HG02938 (cell line): ENCODE measurements around the gene LDLRAP1.
"Not testable (repeated sequence)": the region's sequence is repeated elsewhere in the genome, so short reads cannot be mapped to it uniquely, and the experiment has no call there.

ENCODE experiments used
- ATAC-seq: cut with Tn5 transposase; IDR thresholded peaks from one replicate; pipeline ENCODE4 v1.9.1; 2021; ENCODE audit warnings: mild to moderate bottlenecking, moderate library complexity; ENCODE audit not compliant: unreplicated experiment

LDLRAP1 gene

GRCh38 chr1:25573591-25573930 is 30.2 kb downstream of the LDLRAP1 start:
- ATAC-seq: no peak

- ATAC-seq: no peak
These were observed 30.6 kb downstream of the LDLRAP1 start for GRCh38 chr1:25573961-25574360.

DNA sequence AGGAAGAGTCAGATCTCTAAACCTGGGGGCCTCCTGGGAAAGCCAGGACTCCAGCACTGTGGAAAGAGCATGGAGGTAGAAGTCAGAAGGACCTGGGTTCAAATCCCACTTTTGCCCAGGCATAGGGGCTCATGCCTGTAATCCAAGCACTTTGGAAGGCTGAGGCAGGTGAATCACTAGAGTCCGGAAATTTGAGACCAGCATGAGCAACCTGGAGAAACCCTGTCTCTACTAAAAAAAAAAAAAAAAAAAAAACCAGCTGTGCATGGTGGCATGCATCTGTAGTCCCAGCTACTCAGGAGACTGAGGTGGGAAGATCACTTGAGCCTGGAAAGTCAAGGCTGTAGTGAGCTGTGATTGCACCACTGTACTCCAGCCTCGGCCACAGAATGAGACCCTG is 31.8 kb downstream of the LDLRAP1 start:
- no peak for ATAC-seq

DNA sequence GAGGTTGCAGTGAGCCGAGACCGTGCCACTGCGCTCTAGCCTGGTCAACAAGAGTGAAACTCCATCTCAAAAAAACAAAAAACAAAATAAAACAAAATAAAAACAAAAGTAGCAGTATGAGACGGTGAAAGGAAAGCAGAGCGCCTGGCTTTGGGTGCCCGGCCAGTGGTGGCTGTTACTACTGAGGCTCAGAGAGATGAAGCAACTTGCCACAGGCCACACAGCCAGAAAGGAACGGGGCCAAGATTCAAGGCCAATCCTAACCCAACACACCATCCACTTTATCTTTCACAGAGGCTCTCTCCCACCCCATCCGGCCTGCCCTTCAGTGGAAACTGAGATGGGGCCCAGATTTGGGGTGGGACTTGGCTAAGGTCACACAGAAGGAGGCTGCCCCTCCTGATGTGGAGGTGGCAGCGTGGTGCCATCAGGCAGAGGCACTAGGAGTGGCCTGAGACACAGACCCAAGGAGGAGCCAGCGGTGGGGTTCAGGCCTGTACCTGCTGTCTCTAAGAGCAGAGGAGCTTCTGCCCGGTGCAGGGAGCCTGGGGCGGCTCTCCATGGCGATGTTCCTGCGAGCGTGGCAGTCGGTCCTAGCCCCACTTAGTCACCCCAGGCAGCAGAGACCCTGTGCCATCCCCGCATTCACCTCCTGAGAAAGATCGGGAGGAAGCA is 33.2 kb downstream of the LDLRAP1 start:
- no peak for ATAC-seq

DNA sequence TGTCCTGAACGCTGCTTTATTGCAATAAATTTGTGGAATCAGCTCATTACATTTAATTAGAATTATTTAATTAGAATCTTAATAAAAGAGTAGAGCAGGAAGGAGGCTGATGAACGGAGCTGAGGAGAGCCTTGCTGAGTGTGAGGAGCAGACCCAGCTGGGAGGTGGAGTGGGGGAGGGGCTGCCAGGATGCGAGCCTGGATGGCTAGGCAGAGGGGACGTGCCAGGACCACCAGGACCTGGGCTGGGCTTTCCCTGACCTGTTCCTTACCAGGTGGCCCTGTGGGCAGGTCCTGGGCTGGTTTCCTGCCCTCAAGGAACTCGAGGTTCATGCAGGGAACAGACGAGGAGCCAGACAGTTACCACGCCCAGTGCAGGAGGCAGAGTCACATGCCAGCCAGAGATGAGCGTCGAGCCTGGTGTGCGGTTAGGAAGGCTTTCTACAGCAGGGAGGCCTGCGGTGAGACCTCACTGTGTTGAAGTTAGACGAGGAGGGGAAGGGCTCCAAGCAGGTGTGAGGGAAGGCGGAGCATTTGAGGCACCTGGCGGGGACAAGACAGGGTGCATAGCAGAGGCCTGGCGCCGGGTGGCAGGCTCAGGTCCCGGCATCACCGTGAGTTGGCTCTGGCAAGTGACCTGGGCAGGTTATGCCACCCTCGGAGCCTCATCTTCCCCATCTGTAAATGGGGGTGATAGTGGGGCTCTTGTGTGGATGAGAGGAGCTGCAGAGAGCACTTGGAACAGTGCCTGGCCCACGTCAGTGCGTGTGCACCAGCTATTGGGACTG is 33.9 kb downstream of the LDLRAP1 start:
- no peak for ATAC-seq

DNA sequence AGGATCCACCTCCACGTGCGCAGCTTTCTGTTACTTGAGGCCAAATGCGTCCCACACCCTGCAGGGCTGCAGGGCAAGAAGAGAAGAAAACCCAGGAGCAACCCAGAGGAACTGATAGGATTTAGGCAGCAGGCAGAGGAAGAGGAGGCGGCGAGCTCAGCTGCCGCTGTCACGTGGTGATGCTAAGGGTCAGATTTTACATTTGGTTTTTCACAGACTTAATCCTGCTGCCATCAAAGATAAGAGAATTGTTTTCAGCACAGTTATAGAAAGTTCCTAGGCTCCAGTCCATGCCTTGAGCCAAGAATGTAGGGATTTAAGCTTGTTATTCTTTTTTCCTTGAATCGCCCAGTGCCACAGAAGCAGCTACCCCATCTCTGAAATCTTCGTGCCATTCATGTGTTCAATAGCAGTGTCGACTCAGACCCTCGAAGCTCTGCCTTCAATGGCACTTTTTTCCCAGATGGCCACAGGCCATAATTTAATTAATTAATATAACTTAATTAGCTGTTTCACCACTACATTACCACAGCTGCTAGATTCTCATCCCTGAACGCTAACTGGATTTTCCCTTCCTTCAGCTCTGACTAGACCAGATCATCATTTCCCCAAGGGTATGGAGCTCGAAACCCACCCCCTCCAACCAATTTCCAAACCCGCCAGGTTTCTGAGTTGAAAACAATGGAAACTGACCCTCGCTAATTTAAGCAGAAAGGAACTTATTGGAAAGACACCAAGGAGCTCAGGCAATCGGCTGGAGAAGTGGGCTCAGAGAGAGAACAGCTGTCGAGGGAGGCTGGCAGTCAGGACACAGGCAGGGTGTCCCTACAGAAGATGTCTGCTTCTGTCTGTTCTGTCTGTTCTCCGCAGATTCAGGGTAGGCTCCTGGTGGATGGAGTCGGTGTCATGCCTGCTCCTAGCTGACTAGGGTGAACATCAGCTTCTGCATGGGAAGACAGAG is 36.2 kb downstream of the LDLRAP1 start:
- no peak for ATAC-seq

DNA sequence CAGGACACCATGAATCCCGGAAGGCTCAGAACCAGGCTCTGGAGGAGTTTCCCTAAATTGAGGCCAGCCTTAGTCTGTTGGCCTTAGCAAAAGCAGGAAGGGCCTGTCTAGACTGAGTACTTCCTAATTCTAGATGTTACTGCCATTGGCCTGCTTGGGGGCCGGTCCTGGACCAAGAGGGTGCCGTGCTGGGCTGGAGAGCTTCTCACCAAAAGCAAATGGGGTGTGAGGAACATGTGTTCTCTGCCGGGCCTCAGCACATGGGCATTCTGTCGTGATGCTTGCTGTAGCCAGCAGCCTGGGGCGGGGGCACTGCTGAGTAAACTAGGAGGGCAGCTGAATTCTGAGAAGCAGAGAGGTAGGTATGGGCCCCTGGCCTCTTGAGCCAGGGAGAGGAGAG is 37.5 kb downstream of the LDLRAP1 start:
- no peak for ATAC-seq

DNA sequence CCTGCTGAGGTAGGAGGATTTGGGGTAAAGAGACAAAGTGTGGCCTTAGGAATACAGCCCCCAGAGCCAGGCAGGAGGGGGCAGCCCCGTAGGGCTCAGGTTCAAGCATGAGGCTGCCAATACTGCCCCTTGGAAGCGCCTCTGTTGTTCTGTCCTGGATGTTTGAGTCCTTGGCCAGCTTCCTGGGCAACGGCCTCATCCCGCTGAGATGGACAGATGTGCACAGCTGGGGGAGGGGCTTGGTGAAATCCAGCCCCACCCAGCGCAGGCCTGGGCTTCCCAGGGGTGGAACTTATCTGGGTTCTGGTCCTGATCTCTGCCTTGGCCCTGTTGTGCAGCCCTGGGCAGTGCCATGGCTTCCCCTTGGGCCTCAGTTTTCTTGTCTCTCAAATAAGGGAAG is 38.4 kb downstream of the LDLRAP1 start:
- ATAC-seq: no peak

DNA sequence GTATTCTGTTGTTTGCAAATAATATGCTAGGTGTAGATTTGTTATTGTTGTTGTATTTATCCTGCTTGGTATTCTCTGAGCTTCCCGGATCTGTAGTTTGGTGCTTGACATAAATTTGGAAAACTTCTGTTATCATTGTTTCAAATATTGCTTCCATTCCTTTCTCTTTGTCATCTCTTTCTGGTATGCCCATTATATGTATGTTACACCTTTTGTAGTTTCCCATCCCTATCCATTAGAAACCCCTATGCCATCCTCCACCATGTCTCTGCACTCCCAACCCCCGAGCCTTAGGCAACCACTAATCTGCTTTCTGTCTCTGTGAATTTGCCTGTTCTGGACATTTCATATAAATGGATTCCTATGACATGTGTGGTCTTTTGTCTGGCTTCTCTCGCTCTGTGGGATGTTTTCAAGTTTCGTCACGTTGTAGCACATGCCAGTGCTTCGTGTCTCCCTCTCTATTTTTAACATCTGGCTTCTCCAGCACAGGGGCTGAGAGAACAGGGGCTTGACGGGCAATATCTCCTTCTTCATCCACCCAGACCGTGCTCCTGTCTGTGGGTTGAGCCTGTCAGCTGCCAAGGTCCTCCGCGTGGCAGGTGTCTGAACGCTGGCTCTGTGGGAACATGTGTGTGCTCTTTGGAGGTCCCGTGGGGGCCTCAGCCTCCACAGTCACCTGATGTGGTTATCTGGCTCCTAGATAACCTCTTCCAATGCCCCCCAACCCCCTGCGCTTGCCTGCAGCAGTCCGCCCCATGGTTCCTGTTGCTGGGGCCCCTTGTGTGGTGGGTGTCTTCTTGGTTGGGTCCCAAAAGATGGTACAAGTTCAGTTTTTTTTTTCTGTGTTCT is 40.3 kb downstream of the LDLRAP1 start:
- no peak for ATAC-seq

DNA sequence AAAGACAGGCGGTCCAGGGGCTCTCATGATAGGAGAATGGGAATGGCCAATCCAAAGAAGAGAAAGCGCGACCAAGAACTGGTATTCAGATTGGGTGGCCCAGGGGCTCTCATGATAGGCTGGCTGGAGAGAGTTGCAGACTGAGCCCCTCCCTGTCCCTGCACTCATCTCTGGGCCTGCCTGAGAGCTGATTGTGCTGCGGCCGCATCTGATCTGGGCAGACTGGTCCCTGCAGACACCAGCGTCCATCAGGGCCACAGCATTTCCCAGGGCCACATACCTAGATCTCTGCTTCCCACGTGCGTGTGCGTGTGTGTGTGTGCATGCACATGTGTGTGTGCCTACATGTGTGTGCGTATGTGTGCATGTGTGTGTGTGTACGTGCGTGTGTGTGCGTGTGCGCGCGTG is 42.8 kb downstream of the LDLRAP1 start:
- ATAC-seq: no peak

GRCh38 chr1:25587290-25587689 is 43.9 kb downstream of the LDLRAP1 start:
- no peak for ATAC-seq

DNA sequence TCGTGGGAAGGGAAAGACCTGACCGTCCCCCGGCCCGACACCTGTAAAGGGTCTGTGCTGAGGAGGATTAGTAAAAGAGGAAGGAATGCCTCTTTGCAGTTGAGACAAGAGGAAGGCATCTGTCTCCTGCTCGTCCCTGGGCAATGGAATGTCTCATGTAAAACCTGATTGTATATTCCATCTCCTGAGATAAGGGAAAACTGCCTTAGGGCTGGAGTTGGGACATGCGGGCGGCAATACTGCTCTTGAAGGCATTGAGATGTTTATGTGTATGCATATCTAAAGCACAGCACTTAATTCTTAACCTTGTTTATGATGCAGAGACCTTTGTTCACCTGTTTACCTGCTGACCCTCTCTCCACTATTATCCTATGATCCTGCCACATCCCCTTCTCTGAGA is 44.8 kb downstream of the LDLRAP1 start:
- not testable (repeated sequence) for ATAC-seq

DNA sequence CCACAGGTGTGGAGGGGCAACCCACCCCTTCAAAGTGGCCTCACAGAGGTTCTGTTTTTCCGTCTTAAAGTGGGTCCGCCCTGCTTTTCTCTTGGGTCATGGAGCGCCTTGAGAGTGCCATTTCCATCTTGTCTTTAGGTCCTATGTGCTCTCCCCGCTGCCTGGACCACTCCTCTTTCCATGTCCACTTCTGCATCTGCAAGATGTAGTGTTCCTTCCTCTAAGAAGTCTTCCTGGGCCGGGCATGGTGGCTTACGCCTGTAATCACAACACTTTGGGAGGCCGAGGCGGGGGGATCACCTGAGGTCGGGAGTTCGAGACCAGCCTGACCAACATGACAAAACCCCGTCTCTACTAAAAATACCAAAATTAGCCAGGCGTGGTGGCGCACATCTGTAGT is 45.4 kb downstream of the LDLRAP1 start:
- ATAC-seq: not testable (repeated sequence)

- no peak for ATAC-seq
These were observed 46.9 kb downstream of the LDLRAP1 start for GRCh38 chr1:25590096-25590824.

GRCh38 chr1:25593861-25594260 is 50.5 kb downstream of the LDLRAP1 start:
- no peak for ATAC-seq

GRCh38 chr1:25594971-25595370 is 51.6 kb downstream of the LDLRAP1 start:
- no peak for ATAC-seq

DNA sequence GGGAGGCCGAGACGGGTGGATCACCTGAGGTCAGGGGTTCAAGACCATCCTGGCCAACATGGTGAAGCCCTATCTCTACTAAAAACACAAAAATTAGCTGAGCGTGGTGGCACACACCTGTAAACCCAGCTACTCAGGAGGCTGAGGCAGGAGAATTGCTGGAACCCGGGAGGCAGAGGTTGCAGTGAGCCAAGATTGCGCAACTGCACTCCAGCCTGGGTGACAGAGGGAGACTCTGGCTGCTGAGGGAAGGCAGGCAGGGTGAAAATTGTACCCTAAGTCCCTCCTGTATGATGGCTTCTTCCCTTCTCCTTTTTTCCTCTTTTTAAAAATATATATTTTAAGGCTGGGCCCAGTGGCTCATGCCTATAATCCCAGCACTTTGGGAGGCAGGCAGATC is 53.2 kb downstream of the LDLRAP1 start:
- not testable (repeated sequence) for ATAC-seq

- ATAC-seq: no peak
These were observed 55.5 kb downstream of the LDLRAP1 start for GRCh38 chr1:25598879-25599278.

DNA sequence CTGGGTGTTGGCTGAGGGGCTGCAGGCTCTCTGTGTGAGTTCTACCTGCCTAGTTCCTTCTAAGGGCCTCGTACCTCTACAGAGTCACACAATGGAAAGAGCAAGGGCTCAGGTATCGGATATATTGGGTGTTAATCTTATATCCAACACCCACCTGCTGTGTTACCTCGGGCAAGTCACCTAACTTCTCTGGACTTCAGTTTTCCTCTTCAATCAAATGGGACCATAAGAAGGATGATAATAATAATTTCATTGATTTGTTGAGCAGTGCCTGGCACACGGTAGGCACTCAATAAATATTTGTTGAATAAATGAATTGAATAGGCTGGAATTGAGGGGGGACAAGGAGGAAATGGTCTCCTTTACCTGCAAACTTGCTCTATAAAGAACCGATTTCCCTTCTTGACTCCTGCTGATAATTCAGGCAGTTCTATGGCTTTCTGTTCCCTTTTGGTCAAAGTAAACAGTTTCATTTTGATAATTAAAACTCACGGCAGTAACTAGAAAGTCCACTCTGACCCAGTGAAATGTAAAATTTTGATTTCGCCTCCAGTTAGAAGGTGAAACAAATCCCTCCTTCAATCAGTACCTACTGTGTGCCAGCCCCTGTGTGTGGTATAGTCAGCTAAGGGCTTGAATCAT is 56.7 kb downstream of the LDLRAP1 start:
- no peak for ATAC-seq
